H1 (cell line): Measurements from ENCODE around the gene PSMD12.
"Not testable (repeated sequence)": the region's sequence is repeated elsewhere in the genome, so short reads cannot be mapped to it uniquely, and the experiment has no call there.

Experiments used
- ASH2L ChIP-seq: fragments of 200-600, 300-600 bp; sonication (generic); IDR thresholded peaks from one replicate; pipeline ENCODE4 v1.7.1; 2017; ENCODE audit warnings: low read length
- CTCF ChIP-seq, 3 experiments: IDR thresholded peaks; 1 replicate in 2 of 3; 2 replicates in 1 of 3; pipeline versions ENCODE4 v1.5.1 to v1.6.1; 2011; ENCODE audit warnings: low read length in 3 of 3, mild to moderate bottlenecking in 3 of 3, inconsistent platforms in 2 of 3, low read depth in 1 of 3, moderate library complexity in 1 of 3; ENCODE audit not compliant: insufficient read depth in 1 of 3; ENCODE audit errors: control extremely low read depth in 1 of 3
- HDAC2 ChIP-seq, 2 experiments: fragments of 300-600 bp in 1 of 2; sonication (generic) in 1 of 2; IDR thresholded peaks; 2 replicates each; pipeline ENCODE4 v1.6.1; 2011 to 2012; ENCODE audit warnings: low read depth in 2 of 2, low read length in 2 of 2, mild to moderate bottlenecking in 2 of 2, moderate library complexity in 2 of 2, borderline replicate concordance in 1 of 2, inconsistent platforms in 1 of 2
- JUN ChIP-seq: IDR thresholded peaks from 2 replicates; pipeline ENCODE4 v1.6.1; 2011; ENCODE audit warnings: low read depth, mild to moderate bottlenecking, improper control_type of control experiment, low read length
- POLR2AphosphoS5 ChIP-seq: IDR thresholded peaks from 2 replicates; pipeline ENCODE4 v1.6.1; 2011; ENCODE audit warnings: low read depth, low read length
- SAP30 ChIP-seq: fragments of 300-600 bp; sonication (generic); IDR thresholded peaks from 2 replicates; pipeline ENCODE4 v1.7.1; 2012; ENCODE audit warnings: low read length, moderate library complexity, mild to moderate bottlenecking, inconsistent platforms; ENCODE audit not compliant: insufficient read depth, insufficient replicate concordance
- TAF1 ChIP-seq: IDR thresholded peaks from 2 replicates; pipeline ENCODE4 v1.6.1; 2011; ENCODE audit warnings: mild to moderate bottlenecking, low read depth, low read length
- ZNF274 ChIP-seq: IDR thresholded peaks from 2 replicates; pipeline ENCODE4 v1.7.0; 2012; ENCODE audit warnings: low read length, borderline replicate concordance; ENCODE audit errors: extremely low read depth

GRCh38 chr17:67321486-67321885 is 44.9 kb downstream of the PSMD12 start:
- not testable (repeated sequence) for TF ChIP-seq CTCF (IDR thresholded peaks at IDR 0.05; ENCODE audit: control extremely low read depth in 1 of 3, insufficient read depth in 1 of 3, low read depth in 1 of 3, low read length in 3 of 3); POLR2AphosphoS5; HDAC2 (IDR thresholded peaks at IDR 0.05; ENCODE audit: borderline replicate concordance in 1 of 2, low read depth in 2 of 2, low read length in 2 of 2); ASH2L; SAP30; ZNF274; TAF1; JUN
